CD4-positive, alpha-beta T cell treated with Interleukin-15 for 4 hours (primary cell): ENCODE measurements around the gene TMEM184B.

Experiments
- DNase-seq: peaks from one replicate; pipeline ENCODE4 v3.0.0-alpha.2; 2020; ENCODE audit warnings: low spot score

Gene TMEM184B

DNA sequence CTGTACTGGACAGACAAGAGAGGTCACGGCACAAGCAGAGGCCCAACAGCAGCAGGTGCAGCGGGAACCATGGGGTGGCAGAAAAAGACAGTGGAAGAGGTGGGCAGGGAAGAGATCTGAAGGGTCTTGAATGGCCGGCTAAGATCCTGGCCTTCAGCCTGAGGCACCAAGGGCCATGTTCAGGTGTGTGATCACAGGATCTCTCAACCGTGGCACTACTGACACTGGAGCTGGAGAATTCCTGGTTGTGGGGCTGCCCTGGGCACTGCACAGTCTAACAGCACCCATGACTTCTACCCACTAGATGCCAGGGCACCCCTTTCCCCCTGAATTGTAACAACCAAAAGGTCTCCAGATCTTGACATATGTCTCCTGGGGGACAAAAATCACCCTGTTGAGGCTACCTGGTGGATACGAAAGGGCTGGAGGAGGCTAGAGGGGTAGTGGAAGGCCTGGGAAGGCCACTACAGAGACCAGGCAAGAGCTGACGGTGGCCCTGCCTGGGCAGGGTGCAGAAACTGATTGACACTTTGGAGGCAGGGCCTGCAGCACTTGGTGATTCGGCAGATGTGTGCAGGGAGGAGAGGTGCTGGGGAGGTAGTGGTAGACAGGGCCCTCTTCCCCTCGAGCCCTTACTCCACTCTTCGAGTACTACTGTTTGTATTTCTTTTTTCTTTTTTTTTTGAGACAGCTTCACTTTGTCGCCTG is 36.1 kb upstream of the TMEM184B start:
- DNase-seq = no peak

DNA sequence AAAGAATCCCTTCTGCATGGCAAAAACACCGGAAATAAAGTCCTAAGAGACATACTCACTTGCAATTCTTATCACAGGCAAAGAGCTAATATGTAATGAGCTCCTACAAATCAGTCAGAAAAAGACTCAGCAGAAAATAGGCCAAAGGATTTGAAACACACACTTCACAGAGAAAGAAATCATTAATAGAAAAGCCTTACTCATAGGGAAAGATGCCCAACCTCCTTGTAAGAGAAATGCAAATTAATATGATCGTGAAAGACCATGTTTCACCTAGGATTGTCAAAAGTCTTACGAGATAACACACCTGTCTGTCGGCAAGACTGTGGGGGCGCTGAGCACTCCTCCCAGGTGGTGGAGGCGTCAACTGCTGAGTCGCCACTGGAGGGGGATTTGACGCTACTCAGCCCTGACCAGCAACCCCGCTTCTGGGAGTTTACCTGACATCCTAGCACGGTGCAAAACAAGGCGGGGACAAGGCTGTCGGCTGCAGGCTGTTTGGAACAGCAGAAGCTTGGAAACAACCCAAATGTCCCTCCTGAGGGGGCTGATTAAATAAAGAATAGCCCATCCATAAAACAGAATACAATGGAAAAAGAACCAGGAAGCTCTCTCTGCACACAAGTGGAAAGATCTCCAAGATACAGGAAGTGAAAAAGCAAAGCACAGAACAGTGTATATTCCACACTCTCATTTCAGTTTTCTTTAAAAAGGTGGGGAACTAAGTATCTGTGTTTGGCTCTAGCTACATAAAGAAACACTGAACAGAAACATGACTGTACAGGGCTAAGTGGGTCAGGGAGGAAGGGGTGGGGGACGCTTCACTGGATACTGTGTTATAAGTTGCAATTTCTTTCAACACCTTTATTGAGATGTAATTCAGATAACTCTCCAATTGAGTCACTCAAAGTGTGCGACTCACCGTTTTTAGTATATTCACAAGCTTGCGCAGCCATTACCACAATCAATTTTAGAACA is 33.0 kb upstream of the TMEM184B start:
- peak; percentile 36 for DNase-seq

DNA sequence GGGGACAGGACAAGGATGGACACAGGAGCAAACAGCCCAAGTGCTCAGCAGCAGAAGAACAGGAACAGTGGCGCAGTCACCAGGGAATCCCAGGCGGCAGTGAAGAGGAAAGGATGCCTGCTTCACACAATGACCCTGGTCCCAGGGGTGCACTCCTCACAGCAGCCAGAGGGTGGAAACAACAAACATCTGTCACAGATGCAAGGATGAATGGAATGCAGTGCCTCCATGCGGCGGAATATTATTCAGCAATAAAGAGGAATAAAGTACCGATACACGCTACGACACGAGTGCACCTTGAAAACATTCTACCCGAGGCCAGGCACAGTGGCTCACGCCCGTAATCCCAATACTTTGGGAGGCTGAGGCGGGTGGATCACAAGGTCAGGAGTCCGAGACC is 31.7 kb upstream of the TMEM184B start:
- DNase-seq = no peak

DNA sequence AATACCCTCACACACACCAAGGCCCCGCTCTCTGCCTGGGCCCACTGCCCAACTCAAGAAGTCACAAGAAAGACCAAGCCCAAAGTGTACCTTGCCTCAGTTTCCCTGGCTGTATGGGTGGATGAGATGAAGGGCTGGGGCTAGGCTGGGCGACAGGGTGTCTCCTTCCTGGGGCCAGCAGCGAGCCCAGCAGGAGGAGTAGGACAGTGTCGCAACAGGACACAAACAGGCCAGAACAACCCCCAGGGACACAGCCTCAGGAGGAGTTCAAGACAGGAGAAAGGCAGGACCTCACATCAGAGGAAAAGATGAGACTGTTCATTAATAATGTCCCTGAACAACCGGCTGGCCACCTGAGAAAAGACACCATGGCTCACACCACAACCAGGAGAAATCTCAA is 31.2 kb upstream of the TMEM184B start:
- DNase-seq = no peak

DNA sequence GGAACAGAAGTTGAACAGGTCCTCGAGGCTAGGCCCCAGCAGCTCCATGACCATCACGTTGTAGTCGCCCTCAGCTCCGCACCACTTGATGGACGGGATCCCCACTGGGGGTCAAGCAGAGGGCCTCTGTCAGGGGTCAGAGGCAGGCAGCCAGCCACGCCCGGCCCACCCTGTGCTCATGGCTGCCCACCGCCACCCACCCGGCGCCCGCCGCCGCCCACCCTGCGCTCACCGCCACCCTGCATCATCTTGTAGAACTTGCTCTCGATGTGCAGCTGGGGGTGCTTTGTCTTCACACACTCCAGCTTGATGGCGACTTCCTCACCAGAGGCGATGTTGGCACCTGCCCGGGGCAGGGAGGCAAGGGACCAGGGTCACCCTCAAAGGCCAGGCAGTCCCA is 30.1 kb upstream of the TMEM184B start:
- DNase-seq = no peak

DNA sequence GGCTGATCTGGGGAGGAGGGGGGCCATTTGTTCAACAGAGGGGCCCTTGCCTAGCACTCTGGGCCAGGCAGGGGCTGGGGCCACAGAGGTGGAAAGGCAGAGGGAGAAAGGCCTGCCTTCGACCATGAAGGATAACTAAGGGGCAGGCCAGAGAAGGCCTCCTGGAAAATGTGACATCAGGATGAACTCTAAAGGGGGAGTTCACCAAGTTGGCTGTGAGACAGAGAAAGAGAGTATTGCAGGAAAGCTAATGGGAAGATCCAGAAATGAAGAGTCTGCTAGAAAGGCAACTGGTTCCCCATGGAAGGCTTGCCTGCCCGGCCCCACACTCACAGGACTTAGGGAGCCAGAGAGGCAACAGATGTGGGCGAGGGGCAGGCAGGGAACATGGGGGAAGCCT is 28.1 kb upstream of the TMEM184B start:
- DNase-seq = no peak

DNA sequence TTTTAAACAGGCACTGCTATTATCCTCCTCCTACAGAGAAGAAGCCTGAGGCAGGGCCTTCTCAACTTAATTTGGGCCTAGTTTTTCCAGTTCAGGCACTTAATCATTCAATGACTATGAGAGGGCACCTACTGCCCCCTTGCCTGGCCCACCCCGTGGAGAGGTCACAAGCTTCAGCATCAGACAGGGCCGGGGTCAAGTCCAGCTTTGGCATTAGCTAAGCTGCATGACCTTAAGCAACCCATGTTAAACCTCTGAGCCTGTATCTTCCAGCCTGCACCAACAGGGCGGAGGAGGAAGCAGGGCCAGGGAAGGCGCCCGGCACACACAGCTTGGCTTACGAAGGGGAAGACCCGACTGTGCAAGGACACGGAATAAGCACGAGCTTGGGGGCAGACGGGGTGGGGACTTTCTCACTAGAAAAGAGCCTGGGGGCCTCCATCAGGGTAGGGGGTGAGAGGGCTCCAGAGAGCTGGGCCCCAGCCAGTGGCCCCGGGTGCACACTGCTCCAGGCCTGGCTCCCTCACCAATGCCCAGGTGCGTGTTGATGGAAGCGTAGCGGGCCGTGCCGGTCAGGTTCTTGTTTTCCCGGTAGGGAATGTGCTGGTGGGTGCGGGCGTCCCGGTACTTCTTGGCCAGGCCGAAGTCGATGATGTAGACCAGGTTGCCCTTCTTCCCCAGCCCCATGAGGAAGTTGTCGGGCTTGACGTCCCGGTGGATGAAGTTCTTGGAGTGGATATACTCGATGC is 27.6 kb upstream of the TMEM184B start:
- no peak for DNase-seq

DNA sequence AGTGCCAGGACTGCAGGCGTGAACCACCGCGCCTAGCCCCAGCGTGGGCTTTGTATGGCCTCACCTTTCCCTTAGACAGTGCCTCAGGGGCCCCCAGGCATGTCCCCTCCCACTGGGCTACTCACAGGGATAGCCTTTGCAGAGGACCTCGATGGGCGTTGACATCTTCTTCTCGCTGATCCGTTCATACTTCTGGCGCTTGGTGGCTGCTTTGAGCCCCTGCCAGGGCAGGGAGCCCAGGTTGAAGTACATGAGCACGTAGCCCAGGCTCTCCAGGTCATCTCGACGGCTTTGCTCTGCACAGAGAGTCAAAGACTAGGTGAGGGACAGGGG is 26.9 kb upstream of the TMEM184B start:
- DNase-seq = no peak

DNA sequence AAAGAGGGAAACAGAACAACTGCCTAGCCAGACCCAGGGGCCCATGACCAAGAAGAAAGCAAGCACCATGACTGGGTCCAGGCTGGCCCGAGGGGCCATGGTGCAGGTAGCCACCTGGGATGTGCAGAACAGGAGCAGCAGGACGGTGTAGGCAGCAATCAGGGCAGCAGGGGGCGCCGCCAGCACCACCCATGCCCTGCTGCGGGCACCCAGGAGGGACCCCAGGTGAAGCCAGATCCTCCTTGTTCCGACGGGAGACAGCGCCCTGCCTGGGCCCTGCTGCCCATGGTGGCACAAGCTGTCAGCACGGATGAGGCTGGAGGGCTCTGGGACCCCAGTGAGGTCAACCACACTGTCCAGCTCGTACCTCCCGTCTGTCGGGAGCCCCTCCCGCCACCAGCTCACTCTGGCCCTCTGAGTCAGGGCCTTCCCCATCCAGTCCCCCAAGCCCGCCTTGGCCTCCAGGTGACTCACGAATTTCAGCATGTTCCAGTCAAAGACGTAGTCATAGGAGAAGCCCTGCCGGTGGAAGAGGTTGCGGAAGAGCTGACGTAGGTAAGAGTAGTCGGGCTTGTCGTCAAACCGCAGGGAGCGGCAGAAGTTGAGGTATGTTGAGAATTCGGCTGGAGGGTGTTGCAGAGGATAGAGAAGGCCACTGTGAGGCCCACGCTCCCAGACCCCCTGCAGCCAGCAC is 25.6 kb upstream of the TMEM184B start:
- DNase-seq = peak; percentile 25

DNA sequence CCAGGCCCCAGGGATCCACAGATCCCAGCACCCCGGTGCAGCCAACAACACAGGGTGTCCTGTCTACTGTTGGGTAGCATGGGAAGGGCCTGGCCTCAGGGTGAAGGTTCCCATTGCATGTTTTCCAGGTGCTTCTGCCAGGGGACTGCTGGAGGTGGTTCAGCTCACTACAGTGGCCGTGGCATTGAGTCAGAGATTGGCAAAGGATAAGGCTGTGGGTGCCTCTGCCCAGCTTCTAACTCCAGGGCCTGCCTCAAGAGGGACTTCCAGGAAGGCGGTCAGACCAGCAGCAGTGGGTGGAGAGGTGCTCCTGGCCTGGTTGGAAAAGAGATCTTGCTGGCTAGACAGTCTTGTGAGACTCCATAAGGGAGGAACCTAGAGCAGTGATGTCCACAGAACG is 23.6 kb upstream of the TMEM184B start:
- no peak for DNase-seq

DNA sequence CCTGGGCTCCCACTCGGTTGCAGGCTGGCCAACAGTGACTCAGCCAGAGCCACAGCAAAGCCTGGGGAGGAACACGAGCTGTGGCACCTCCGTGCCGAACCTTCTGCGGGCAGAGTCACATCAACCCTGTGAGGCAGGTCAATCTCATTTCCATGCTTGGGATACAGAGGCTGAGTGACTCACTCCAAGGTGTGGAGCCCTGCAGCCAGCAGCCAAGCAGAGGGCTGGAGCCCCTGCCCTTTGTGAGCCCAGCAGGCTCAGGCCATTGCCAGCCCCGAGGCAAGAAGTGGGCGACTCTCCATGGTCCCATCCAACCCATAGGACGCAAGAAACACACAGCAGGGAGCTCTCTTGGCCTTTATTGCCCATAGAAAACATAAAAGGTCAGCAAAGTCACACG is 23.1 kb upstream of the TMEM184B start:
- no peak for DNase-seq

DNA sequence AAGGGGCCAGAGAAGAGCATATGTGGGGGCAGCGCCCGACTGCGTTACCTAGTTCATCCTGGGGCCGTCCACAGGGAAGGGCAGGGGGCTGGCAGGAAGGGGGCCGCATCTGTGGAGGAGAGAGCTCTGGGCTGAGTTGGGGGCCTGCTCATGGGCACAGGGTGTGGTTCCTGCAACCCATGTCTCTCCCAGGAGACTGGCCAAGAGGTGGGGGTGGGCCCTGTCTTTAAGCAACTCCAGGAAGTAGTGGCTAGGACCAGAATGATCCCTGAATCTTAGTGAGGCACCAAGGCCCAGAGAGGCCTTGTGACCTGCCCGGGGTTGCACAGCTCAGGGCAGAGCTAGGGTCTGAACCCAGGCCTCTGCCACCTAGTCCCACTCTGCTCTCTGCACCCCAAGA is 22.5 kb upstream of the TMEM184B start:
- DNase-seq = no peak

DNA sequence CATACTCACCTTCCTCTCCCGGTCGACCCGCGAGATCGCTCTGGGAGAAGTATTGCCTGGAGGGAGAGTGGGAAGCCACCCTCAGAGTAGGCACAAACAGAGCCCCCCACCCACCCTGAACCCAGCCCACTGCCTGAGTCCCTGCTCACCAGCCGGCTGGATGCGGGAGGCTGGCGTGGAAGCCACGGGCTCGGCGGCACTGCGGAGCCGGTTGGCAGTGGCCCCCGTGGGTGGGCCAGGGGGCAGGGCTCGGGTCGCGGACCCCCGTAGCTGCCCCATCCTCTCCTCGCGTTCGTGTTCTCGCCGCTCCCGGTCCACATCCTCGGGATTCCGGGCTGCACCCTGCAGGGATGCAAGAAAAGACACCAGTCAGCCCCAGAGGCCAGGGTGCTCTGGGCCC is 21.4 kb upstream of the TMEM184B start:
- no peak for DNase-seq

DNA sequence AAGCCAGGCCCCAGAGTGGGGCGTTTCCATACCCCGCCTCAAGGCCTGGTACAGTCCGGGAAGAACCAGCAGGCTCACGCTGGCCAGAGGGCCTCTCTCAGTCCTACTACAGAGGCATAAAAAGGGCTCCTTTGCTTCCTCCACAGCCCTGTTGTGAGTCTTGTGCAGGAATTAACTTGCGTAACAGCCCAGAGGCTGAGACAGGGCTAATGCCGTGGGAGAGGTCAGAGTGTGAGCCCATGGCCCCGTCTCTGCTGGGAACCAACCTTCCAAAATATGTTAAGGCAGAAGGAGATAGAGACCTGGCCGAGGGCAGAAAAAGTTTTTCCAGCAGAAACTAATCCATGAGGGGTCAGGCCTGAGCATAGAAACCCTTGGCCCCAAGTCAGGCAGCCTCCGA is 19.9 kb upstream of the TMEM184B start:
- no peak for DNase-seq

DNA sequence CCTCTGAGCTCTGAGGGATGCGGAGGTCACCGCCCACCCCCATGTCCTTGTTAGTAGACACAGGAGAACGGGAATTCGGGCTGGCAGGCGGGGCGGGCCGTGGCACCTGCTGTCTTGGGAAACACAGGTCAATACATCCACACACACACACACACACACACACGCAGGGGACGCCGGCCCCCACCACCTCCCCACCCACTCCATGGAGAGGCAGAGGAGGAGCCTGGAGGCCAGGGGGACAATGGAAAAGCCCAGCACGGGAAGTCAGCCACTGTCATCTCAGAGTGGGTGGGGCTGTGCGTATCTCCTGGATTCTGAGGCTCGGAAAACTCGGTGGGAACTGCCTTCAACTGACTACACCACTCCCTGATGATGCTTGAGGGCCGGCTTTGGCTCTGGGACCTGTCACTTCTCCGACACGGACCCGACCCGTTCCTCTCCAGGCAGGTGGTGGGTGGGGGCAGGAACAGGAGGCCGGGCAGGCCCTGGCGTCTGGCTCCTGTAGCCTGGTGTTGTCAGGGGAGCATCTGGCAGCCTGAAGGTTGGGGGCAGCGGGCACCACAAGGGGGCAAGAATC is 18.5 kb upstream of the TMEM184B start:
- DNase-seq = no peak

DNA sequence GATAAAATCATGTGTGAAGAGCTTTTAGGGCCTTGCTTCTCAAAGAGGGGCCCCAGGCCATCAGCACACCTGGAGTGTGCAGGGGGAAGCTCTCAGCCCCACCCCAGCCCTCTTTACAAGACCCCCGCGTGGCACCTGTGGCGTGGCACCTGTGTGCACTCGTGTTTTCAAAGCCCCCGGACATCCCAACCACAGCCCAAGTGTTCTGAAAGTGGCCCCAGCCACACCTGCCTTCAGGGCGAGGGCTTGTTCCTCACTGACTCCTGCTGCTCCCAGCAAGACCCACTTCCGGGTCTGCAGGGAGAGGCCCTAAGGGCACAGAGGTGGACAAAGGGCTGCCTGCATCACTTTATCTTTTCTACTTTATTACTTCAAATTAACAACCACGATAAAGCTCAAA is 17.5 kb upstream of the TMEM184B start:
- no peak for DNase-seq

DNA sequence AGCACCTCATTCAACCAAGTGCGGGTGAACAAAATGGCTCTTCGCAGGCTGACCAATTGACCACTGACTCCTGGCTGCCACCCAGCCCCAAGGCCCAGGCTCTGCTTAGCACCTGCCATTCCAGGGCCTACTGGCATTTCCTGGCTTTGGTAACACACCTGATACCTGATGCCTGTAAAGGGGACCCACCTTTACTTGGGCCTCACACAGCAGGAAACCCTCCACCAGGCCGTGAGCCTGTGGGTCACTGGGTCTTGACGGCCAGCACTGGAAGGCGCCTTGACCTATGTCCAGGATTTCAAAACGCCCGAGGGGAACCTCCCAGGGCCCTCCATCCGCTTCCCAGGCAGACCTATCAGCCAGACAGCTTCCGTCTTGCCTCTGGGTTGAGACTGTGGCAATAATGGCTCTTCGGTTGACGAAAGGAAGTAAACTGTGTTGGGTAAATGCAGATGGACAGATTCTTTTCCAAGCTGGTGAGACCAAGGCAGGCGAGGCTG is 16.8 kb upstream of the TMEM184B start:
- no peak for DNase-seq

DNA sequence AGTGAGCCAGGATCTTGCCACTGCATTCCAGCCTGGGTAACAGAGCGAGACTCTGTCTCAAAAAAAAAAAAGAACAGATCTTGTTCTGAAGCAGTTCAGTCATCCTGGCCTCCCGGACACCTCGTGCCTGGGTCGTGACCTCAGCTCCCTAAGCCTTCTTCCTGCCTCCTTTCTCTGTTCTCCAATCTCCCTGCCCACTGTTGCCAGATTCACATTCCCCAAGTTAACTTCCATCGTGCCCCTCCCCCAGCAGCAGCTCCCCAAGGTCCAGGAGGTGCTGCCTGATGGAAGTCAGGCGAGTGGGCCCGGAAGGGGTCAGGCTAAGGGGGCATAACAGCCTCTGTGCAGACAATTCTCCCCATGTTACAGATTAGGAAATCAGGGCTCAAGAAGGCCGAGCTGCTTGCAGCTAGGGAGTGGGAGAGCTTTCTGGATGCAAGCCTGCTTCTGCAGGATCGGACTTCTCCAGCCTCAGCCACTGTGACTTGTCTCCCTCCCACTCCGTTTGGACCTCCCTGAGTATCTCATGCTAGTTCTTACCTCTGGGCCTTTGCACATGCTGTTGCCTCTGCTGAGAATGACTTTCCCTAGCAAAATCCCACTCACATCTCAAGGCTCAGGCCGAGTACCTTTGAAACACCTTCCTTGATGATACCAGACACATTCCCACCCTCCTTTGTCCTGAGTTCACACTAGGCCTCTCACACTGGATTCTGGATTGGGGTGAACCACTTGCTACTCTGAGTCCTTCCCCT is 14.3 kb upstream of the TMEM184B start:
- no peak for DNase-seq

DNA sequence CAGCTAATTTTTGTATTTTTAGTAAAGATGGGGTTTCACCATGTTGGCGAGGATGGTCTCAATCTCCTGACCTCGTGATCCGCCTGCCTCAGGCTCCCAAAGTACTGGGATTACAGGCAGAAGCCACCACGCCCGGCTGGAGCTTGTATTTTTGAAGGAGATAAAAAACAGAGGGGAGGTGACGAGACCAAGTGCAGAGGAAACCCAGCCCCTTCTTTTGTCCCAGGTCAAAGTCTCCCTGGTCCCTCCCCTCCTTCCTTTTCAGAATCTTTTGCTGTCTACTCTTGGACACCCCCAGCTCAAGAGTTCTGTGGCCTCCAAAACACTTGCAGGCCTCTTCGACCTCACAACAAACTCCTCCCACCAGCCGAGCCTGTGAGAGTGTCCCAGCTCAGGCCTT is 12.2 kb upstream of the TMEM184B start:
- no peak for DNase-seq

DNA sequence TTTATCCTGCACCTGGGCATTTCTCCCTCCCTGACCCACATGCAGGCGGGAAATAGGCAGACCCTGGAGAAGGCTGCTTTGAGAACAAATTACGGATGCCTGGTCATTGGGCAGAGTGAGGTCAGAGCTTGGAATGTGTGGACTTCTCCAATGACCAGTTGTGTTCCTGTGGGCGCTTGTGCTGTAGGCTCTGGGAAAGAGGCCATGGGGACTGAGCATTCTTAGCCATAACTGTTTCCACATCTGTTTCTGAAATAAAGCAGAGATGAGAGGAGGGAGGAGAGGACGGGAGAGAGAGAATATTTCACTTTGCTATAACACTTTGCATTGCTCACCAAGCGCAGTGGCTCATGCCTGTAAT is 11.2 kb upstream of the TMEM184B start:
- DNase-seq = no peak

DNA sequence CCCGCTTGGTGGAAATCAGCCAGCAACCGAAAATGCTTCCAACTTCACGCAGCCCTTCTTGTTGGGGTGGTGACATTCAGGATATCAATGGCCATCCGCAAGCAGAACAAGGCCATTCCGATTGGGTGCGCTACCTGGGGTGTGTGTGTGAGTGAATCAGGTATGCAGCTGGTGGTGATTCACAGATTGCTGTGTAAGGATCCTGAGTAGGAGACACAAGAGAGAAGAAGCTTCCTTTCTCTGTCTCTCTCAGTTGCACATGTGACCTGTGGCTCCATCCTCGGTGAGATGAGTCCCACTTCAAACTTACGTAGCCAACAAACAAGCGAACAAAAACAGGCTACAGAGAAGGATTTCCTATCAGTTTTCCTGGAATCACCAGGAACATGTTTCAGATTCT is 9.6 kb upstream of the TMEM184B start:
- DNase-seq = no peak
